GM23248 (cell line): ENCODE measurements around the gene SLC12A3.

ENCODE experiments used
- EZH2 ChIP-seq: fragments of 200-600 bp; sonication (generic); IDR thresholded peaks from 2 replicates; pipeline ENCODE4 v1.6.1; 2018; ENCODE audit warnings: antibody characterized with exemption, mild to moderate bottlenecking; ENCODE audit not compliant: insufficient read depth, poor library complexity, severe bottlenecking
- EZH2phosphoT487 ChIP-seq: fragments of 200-600 bp; sonication (generic); IDR thresholded peaks from 2 replicates; pipeline ENCODE4 v1.6.1; 2018; ENCODE audit warnings: antibody characterized with exemption, moderate library complexity, mild to moderate bottlenecking, low read depth; ENCODE audit not compliant: insufficient read depth

DNA sequence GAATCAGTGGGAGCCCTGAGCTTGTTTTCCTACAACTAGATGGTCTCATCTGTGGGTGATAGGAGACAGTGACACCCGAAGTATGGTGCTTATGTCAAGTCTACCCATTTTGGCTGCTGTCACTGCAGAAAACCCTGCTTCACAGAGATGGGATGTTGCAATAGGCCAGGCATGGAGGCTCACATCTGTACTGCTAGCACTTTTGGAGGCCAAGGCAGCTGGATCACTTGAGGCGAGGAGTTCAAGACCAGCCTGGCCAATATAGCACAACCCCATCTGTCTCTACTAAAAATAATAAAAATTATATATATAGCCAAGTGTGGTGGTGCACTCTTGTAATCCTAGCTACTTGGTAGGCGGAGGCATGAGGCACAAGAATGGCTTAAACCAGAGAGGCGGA, 64.6 kb downstream of the SLC12A3 start:
- TF ChIP-seq EZH2 (no peak), EZH2phosphoT487 (no peak)
